Stimulated activated CD4-positive, alpha-beta T cell treated with anti-CD3 and anti-CD28 coated beads, Interleukin-15, amount 100 ng/mL, for 48 hours (primary cell): ENCODE results near the gene ITPRID2.
A peak's percentile ranks its signal among the peaks of the same experiment; 100 is the strongest.
"Not testable (repeated sequence)": the region's sequence is repeated elsewhere in the genome, so short reads cannot be mapped to it uniquely, and the experiment has no call there.

Experiments
- DNase-seq, 2 donors: peaks; one replicate each; pipeline ENCODE4 v3.0.0-alpha.2; 2020; ENCODE audit warnings: low read depth in 2 of 2

Gene ITPRID2

DNA sequence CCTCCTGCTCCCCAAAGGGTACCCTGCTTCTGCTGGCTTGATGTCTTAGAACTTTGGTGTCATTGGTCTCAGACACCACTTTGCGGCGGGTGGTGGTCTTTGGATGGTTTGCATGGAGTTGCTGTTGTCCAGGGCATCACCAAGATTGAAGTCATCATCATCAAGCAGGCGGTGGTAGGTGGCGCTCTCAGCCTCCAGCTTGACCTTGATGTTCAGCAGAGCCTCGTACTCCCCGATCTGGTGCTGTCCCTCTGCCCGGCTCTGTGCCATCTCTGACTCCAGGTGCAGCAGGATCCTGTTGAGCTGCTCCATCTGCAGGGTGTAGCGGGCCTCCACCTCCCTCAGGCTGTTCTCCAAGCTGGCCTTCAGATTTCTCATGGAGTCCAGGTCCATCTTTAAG, 69.6 kb downstream of the ITPRID2 start:
- not testable (repeated sequence) for DNase-seq

DNA sequence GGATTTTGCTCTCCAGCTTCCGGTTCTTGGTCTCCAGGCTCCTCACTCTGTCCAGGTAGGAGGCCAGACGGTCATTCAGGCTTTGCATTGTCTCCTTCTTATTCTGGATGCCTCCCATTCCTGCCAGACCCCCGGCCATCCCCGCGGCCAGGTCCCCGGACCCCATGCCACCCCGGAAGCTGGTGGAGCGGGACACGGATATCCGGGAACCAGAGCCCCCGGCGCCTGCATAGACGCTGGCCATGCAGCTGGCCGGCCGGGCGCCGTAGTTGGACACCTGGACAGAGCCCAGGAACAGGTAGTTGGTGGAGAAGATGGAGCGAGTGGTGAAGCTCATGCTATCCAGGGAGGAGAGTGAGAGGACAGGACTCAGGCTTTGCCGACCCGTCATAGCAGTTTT, 70.6 kb downstream of the ITPRID2 start:
- no peak for DNase-seq

DNA sequence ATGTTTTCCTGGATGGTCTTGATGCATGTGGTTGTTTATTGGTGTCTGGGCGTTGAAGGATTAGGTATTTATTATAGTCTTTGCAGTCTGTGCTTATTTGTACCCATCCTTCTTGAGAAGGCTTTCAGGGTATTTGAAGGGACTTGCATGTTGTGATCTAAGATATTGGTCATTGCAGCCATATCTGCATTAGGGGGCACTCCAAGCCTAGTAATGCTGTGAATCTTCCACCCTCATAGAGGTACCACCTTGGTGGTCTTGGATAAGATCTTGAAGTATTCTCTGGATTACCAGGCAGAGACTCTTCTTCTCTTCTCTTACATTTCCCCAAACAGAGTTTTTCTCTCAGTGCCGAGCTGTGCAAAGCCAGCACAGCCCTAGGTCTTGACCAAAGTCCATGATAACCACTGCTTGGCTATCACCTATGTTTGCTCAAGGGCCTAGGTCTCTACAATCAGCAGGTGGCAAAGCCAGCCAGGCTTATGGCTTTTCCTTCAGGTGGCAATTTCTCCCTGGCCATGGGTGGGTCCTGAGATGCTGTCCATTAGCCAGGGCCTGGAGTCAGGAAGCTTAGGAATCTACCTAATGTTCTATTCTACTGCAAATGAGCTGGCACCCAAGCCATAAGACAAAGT, 78.7 kb downstream of the ITPRID2 start:
- no peak for DNase-seq

DNA sequence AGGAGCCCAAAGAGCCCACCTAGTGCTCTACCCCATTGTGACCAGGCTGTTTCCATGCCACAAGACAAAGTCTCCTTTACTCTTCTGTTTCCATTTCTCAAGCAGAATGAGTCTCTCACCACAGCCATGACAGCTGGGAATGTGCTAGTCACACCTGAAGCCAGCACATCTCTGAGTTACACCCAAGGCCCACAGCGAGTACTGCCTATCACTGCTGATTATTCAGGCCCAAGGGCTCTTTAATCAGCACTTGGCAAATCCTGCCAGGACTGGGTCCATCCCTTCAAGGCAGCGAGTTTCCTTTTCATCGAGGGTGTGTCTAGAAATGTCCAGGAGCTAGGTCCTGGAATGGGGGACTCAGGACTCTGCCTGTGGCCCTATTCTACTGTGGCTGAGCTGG, 79.5 kb downstream of the ITPRID2 start:
- no peak for DNase-seq

DNA sequence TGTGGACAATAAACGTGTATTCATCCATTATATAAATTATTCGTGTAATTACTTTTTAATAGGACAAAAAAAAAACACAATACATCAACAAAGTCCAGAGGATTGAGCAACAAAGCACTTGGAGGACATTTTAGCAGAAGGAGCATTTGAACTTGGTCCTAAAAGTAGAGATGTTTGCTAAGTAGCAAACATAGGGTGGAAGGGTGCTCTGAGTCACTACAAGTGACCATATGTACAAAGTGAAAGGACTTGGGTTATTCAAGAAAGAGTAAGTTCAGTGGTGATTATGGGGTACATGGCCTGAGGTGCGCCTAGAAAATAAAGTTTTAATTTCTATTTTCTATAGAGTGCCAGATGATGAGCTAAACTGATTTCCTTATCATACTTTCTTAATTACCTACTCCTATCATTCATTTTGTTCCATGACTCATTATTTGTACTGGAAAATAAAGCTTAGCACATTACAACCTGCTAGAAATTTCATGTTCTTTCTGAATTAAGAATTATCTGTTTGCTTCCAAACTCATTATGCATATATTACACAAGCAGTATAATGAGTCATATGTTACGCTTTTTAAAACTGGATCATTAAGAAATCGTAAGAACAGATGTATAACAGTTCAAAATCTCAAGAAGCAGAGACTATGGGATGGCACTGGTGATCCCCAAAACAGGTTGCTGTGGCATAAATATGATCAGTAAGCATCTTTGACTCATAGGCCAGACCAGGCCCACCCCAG, 81.1 kb downstream of the ITPRID2 start:
- no peak for DNase-seq

DNA sequence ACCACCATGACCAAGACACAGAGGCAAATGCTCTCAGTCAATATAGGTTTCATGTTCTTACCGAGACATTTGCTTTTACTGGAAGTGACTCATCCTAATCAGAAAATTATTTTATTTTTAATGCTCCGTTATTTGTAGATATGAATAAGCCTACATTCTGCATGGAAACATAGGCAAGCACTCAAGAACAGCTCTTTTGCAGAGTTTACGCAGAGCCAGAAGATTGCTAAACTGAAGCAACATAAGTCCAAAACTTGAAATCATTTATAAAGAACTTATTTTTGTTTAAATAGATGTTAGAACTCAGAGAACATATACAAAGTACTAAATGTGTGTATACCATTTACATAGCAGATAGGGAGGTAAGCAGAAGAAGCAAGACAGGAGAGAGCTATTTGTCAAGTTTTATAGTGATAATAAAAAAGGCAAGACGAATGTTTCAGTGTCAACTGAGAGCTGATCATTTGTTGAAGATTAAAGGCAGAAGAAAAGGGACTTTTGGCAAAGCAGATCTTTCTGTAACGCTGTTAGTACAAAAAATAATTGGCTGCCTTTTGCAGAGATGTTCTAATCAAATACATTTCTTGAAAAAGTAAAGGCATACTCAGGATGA, 81.7 kb downstream of the ITPRID2 start:
- no peak for DNase-seq

DNA sequence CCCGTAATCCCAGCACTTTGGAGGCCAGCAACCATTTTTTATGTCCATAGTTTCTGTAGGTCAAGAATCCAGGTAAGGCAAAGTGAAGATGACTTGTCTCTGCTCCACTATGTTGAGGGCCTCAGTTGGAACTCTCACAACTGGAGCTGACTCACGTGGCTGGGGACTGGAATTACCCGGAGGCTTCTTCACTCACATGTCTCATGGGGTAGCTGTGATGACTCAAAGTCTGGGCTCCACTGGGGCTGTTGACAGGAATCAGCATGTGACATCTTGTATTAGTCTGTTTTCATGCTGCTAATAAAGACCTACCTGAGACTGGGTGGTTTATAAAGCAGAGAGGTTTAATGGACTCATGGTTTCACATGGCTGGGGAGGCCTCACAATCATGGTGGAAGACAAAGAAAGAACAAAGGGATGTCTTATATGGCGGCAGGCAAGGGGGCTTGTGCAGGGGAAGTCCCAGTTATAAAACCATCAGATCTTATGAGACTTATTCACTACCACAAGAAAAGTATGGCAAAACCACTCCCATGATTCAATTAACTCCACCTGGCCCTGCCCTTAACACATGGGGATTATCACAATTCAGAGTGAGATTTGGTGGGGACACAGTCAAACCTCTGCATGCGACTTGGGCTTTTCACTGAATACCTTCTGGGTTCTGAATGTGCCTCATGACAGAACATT, 86.3 kb downstream of the ITPRID2 start:
- DNase-seq, result peak; percentile 7 to 13

DNA sequence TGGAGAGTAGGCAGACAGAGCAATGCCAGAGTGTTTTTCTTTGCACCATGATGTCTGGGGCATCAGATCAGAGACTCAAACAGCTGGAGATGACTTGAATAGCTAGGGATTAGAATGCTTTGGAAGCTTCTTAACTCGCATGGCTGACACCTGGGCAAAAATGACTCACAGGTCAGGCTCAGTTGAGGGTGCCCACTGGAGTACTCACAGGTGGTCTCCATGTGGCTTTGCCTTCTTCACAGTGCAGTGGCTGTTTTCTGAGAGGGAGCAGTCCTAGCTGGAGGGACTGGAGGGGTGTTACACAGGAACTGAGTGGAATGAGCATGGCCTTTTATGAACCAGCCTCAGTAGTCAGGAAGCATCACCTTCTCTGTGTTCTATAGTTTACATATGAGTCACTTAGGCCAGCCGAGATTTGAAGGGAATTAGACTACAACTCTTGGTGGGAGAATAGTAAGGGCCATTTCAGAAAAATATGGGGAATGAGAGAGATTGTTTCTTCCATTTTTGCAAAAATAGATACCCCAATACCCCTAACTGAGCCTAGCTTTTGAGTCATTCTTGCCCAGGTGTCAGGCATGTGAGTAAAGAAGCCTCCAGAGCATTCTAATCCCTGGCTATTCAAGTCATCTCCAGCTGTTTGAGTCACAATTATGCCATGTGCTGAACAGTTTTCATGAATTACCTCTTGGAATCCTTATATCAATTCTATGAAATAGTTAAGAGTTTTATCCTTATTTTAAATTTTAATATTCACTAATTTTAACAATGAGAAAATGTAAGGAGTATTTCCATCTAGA, 87.0 kb downstream of the ITPRID2 start:
- no peak for DNase-seq
